Transverse colon (tissue), 4 donors: ENCODE results near the gene HSDL2. TPM values are rescaled to one million over a fixed set of nuclear protein-coding genes. Genes with fewer than 3 reads are reported as not detected.

Experiments used
- DNase-seq: peaks from one replicate; pipeline ENCODE4 v3.0.0-alpha.2; 2019
- H3K27ac ChIP-seq, 4 donors: fragments of 200-600 bp; sonication (generic); 2 replicates each; pipeline ENCODE4 v1.5.1; 2016 to 2018; ENCODE audit warnings: inconsistent platforms in 4 of 4
- H3K27me3 ChIP-seq: fragments of 200-600 bp; sonication (generic); 2 replicates; pipeline ENCODE4 v1.5.1; 2017; ENCODE audit warnings: inconsistent platforms
- H3K36me3 ChIP-seq, 4 donors: fragments of 200-600 bp; sonication (generic); 2 replicates each; pipeline ENCODE4 v1.5.1; 2017 to 2019; ENCODE audit warnings: inconsistent platforms in 4 of 4
- H3K4me1 ChIP-seq, 4 donors: fragments of 200-600 bp; sonication (generic); 2 replicates each; pipeline ENCODE4 v1.5.1; 2017 to 2020; ENCODE audit warnings: inconsistent platforms in 4 of 4
- H3K4me3 ChIP-seq, 4 donors: fragments of 200-600 bp; sonication (generic); 1 replicate in 1 of 4; 2 replicates in 3 of 4; pipeline versions ENCODE4 v1.5.1 to v1.6.1; 2017 to 2019; ENCODE audit warnings: inconsistent platforms in 4 of 4
- H3K9me3 ChIP-seq, 2 donors: fragments of 200-600 bp; sonication (generic); 2 replicates each; pipeline ENCODE4 v1.5.1; 2017 to 2019; ENCODE audit warnings: inconsistent platforms in 2 of 2
- EP300 ChIP-seq: sonication (generic); formaldehyde crosslinking; IDR thresholded peaks from one replicate; pipeline ENCODE4 v1.6.1; 2017; ENCODE audit warnings: antibody characterized with exemption, low read depth
- POLR2A ChIP-seq: fragments of 450-650 bp; IDR thresholded peaks from one replicate; pipeline ENCODE4 v1.6.1; 2016; ENCODE audit warnings: antibody characterized with exemption, mild to moderate bottlenecking, moderate library complexity
- POLR2AphosphoS5 ChIP-seq, 3 donors: sonication (generic); formaldehyde crosslinking; IDR thresholded peaks; one replicate each; pipeline ENCODE4 v1.6.1; 2016; ENCODE audit warnings: antibody characterized with exemption in 3 of 3
- WGBS, 2 donors: methylation state at CpG; one replicate each; pipeline ENCODE4 v1.1.5; 2018; ENCODE audit warnings: low coverage in 1 of 2; 5-methylcytosine and 5-hydroxymethylcytosine counted together
- in situ Hi-C, 4 donors: fragments of 200-750 bp; cut with MboI; loops; one replicate each; pipeline versions ENCODE4 v1.15.0 to v1.15.1; 2017; ENCODE audit warnings: low sequenced_read_pairs in 3 of 4, low pct_ligation_motif_present in 1 of 4, low pct_unique_long_range_greater_than_20kb in 1 of 4
- intact Hi-C: fragments of 100-400 bp; cut with DNase I; formaldehyde crosslinking; loops from one replicate; pipeline ENCODE4 v1.15.1; 2023; ENCODE audit warnings: low total_unique reads
- total RNA-seq, 4 donors: library from RNA; depleted of rRNA; stranded (reverse); fragments of >200 nt; gene quantifications; one replicate each; pipeline ENCODE4 v1.1.0, GENCODE V29; 2016
- TF ChIP-seq, protein P1 (sequence below), 5 experiments: fragments of 200-600 bp in 3 of 5; fragments of 450-650 bp in 2 of 5; sonication (generic) in 3 of 5; IDR thresholded peaks; 1 replicate in 2 of 5; 2 replicates in 3 of 5; pipeline ENCODE4 v1.5.1; 2016 to 2017; ENCODE audit warnings: antibody characterized with exemption in 5 of 5, inconsistent platforms in 3 of 5, mild to moderate bottlenecking in 2 of 5, moderate library complexity in 1 of 5

The HSDL2 gene
- total RNA-seq, 4 donors from 2014 or later = 24.9 to 46.4 (median 28.8) TPM

- intact Hi-C loops = no loop called here
- Histone ChIP-seq H3K27me3 (no peaks in the 10 kb centered on the region), H3K36me3 (no peaks in the 10 kb centered on the region), H3K9me3 (no peaks in the 10 kb centered on the region), H3K4me3 (no peak overlapping the region), H3K27ac (no peak overlapping the region), H3K4me1 (peaks cover 4 to 22% (median 16%) of the 10 kb centered on the region in 4 donors)
- no peak for DNase-seq
- TF ChIP-seq POLR2AphosphoS5 (IDR thresholded peaks at IDR 0.05) (no peak), POLR2A (no peak), EP300 (no peak)
- TF ChIP-seq, protein P1, sequence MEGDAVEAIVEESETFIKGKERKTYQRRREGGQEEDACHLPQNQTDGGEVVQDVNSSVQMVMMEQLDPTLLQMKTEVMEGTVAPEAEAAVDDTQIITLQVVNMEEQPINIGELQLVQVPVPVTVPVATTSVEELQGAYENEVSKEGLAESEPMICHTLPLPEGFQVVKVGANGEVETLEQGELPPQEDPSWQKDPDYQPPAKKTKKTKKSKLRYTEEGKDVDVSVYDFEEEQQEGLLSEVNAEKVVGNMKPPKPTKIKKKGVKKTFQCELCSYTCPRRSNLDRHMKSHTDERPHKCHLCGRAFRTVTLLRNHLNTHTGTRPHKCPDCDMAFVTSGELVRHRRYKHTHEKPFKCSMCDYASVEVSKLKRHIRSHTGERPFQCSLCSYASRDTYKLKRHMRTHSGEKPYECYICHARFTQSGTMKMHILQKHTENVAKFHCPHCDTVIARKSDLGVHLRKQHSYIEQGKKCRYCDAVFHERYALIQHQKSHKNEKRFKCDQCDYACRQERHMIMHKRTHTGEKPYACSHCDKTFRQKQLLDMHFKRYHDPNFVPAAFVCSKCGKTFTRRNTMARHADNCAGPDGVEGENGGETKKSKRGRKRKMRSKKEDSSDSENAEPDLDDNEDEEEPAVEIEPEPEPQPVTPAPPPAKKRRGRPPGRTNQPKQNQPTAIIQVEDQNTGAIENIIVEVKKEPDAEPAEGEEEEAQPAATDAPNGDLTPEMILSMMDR (IDR thresholded peaks at IDR 0.05) = no peak
- in situ Hi-C loops = loop anchor here in 1 of 4 donors (25.0 kb wide), 1 partner anchor 337 kb away; the partner anchor contains the start of gene INIP
- WGBS, 2 donors = 40 to 90% methylated on average over 1 to 5 of the region's 5 CpGs
Measured at GRCh38 chr9:112375361-112375760, 4.5 kb upstream of the HSDL2 start.

GRCh38 chr9:112377087-112377486 is 2.8 kb upstream of the HSDL2 start:
- 33 to 59% methylated on average over 1 to 2 of the region's 2 CpGs for WGBS, 2 donors
- TF ChIP-seq, protein P1 (IDR thresholded peaks at IDR 0.05) = no peak
- no peak for TF ChIP-seq POLR2A
- TF ChIP-seq POLR2AphosphoS5 (IDR thresholded peaks at IDR 0.05) = no peak
- TF ChIP-seq EP300 = no peak
- intact Hi-C loops = no loop called here
- in situ Hi-C loops = loop anchor here in 1 of 4 donors (25.0 kb wide), 1 partner anchor 335 kb away; the partner anchor contains the start of gene INIP
- no peak overlapping the region for H3K27ac ChIP-seq
- no peak overlapping the region for H3K4me3 ChIP-seq
- H3K36me3 ChIP-seq = no peaks in the 10 kb centered on the region
- no peak for DNase-seq
- peaks cover 4 to 27% (median 24%) of the 10 kb centered on the region in 4 donors for H3K4me1 ChIP-seq
- H3K9me3 ChIP-seq = no peaks in the 10 kb centered on the region
- no peaks in the 10 kb centered on the region for H3K27me3 ChIP-seq

DNA sequence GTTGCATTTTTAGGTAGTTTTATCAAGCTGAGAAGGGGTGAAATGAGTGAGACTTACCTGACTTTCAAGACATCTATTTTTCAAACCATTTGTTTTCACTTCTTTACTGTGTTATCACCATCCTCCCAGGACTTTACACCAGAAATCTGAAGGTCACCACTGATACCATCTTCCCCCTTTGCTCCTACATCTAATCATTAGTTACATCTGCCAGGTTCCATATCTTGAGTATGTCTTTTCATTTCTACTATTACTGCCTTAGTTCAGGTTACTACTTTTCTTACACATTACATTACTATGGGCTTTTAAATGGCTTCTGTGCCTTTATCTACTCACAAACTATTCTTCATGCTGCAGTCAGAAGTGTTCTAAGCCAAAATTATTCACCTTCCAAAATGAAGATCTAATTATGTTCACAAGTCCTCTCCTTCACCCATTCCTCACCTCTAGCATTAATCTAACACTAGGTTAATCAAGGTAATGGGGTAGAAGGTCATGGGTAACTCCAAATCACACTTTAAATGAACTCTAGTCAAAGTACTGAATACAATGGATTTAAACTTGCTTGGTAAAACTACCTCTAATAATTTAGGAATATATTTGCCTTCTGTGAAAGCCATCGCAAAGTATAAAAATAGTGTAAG is 2.1 kb upstream of the HSDL2 start:
- H3K4me3 ChIP-seq = peak overlapping the region in 1 of 4 donors; percentile 83
- H3K27ac ChIP-seq = peak overlapping the region in 1 of 4 donors; percentile 98
- H3K9me3 ChIP-seq = no peaks in the 10 kb centered on the region
- peaks cover 4 to 34% (median 26%) of the 10 kb centered on the region in 4 donors for H3K4me1 ChIP-seq
- 56 to 66% methylated on average over 1 of the region's 1 CpG for WGBS, 2 donors
- no peak for DNase-seq
- H3K27me3 ChIP-seq = no peaks in the 10 kb centered on the region
- H3K36me3 ChIP-seq = no peaks in the 10 kb centered on the region
- TF ChIP-seq POLR2AphosphoS5 (IDR thresholded peaks at IDR 0.05) (no peak), EP300 (no peak), POLR2A (no peak)
- TF ChIP-seq, protein P1 (IDR thresholded peaks at IDR 0.05) = no peak
- in situ Hi-C loops = loop anchor here in 1 of 4 donors (25.0 kb wide), 1 partner anchor 334 kb away; the partner anchor contains the start of gene INIP
- intact Hi-C loops = no loop called here

DNA sequence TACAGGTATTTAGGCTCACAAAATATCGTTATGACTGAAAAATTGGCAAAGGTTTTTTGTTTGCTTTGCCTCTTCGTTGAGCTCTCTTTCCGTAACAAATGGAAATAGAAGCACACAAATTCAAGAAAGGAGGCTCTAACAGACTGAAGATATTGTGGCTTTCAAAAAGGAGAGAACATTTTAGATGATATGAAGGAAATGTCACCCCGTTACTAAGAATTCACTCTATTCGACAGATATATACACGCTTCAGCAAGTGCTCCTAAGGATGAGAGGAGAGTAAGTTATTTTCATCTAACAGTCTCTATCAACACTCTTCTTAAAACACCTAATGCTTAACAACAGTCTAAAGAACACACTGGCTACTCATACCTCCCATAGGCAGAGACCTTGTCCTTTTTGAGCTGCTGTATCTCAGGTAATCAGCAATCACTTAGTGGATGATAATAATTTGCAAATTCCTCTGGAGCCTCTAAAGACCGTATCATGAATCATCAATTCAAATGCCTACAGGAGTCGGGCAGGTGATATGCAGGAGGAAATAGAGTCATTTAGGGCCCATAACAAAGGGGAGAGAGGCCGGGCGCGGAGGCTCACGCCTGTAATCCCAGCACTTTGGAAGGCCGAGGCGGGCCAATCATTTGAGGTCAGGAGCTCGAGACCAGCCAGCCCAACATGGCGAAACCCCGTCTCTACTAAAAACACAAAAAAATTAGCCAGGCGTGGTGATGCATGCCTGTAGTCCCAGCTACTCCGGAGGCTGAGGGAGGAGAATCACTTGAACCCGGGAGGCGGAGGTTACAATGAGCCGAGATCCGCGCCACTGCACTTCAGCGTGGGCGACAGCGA is 1.4 kb upstream of the HSDL2 start:
- Histone ChIP-seq H3K9me3 (no peaks in the 10 kb centered on the region), H3K4me1 (peaks cover 4 to 40% (median 26%) of the 10 kb centered on the region in 4 donors), H3K27ac (peak overlapping the region; percentile 98 to 100 (median 98)), H3K36me3 (no peaks in the 10 kb centered on the region), H3K27me3 (no peaks in the 10 kb centered on the region), H3K4me3 (peak overlapping the region; percentile 51 to 83 (median 70))
- WGBS, 2 donors = 13 to 21% methylated on average over 11 to 27 of the region's 27 CpGs
- peak; percentile 40 for DNase-seq
- in situ Hi-C loops (loop anchor here in 1 of 4 donors (25.0 kb wide), 1 partner anchor 334 kb away; the partner anchor contains the start of gene INIP), intact Hi-C loops (no loop called here)
- TF ChIP-seq, protein P1 (IDR thresholded peaks at IDR 0.05) = no peak
- peak in 1 of 3 donors; percentile 38 for TF ChIP-seq POLR2AphosphoS5 (IDR thresholded peaks at IDR 0.05)
